Prostate gland (tissue), 2 donors: ENCODE results near the gene RCBTB2.

Experiments
- POLR2A ChIP-seq: fragments of 450-650 bp; IDR thresholded peaks from one replicate; pipeline ENCODE4 v1.6.1; 2016; ENCODE audit warnings: antibody characterized with exemption, mild to moderate bottlenecking
- POLR2AphosphoS5 ChIP-seq: sonication (generic); formaldehyde crosslinking; IDR thresholded peaks from one replicate; pipeline ENCODE4 v1.6.1; 2017; ENCODE audit warnings: antibody characterized with exemption
- TF ChIP-seq, protein P1 (sequence below), 4 experiments: fragments of 200-600 bp in 2 of 4; fragments of 450-650 bp in 2 of 4; sonication (generic) in 2 of 4; IDR thresholded peaks; 1 replicate in 3 of 4; 2 replicates in 1 of 4; pipeline ENCODE4 v1.5.1; 2016 to 2019; ENCODE audit warnings: antibody characterized with exemption in 4 of 4, mild to moderate bottlenecking in 2 of 4, moderate library complexity in 2 of 4

DNA sequence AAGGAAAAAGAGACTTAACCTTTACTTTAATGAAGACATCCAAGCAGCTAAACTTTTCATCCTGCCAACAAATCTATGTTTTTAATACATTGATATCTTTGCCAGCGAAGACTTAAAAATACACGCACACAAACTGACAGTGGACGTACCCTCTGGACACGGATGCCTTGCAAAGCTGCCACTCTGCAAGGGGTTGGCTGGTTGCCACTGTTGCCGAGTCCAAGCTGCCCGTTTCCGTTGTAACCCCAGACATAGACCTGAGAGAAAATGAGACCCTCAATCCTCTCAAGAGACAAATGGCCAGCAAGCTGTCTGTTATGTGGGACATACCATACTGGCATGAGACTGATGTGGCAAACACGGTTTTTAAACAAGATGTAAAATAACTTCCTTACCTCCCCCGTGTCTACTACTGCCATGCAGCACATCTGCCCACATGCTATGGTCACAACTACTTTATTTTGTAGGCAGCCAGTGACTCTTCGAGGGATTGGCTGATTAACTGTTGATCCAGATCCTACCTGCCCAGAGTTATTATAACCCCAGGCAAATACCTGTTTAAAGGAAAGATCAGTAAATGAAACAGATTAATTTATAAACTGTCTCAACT, 21.2 kb downstream of the RCBTB2 start:
- TF ChIP-seq, protein P1, sequence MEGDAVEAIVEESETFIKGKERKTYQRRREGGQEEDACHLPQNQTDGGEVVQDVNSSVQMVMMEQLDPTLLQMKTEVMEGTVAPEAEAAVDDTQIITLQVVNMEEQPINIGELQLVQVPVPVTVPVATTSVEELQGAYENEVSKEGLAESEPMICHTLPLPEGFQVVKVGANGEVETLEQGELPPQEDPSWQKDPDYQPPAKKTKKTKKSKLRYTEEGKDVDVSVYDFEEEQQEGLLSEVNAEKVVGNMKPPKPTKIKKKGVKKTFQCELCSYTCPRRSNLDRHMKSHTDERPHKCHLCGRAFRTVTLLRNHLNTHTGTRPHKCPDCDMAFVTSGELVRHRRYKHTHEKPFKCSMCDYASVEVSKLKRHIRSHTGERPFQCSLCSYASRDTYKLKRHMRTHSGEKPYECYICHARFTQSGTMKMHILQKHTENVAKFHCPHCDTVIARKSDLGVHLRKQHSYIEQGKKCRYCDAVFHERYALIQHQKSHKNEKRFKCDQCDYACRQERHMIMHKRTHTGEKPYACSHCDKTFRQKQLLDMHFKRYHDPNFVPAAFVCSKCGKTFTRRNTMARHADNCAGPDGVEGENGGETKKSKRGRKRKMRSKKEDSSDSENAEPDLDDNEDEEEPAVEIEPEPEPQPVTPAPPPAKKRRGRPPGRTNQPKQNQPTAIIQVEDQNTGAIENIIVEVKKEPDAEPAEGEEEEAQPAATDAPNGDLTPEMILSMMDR (IDR thresholded peaks at IDR 0.05): no peak
- TF ChIP-seq POLR2AphosphoS5: no peak
- TF ChIP-seq POLR2A: no peak
